Neural cell (in vitro differentiated cells): ENCODE measurements around the gene SPAG6. TPM values are rescaled to one million over a fixed set of nuclear protein-coding genes. Genes with fewer than 3 reads are reported as not detected.

Experiments used
- H2AFZ ChIP-seq: fragments of 200-600, 300-800 bp; sonication (generic), shearing (Covaris generic); 2 replicates; pipeline ENCODE4 v1.6.0; 2014; ENCODE audit warnings: low read depth, mild to moderate bottlenecking, antibody characterized with exemption, low read length, moderate library complexity
- H3F3A ChIP-seq: fragments of 200-600 bp; shearing (Covaris generic); 2 replicates; pipeline ENCODE4 v1.6.1; 2016; ENCODE audit warnings: mild to moderate bottlenecking, moderate library complexity, mixed read lengths, antibody characterized with exemption, low read length; ENCODE audit not compliant: insufficient read depth, poor library complexity, severe bottlenecking
- H3K27ac ChIP-seq: fragments of 200-600, 300-800 bp; sonication (generic), shearing (Covaris generic); 2 replicates; pipeline ENCODE4 v1.5.1; 2014; ENCODE audit warnings: mild to moderate bottlenecking, low read length, moderate library complexity
- H3K27me3 ChIP-seq: fragments of 300-800, 200-600 bp; sonication (generic), shearing (Covaris generic); 2 replicates; pipeline ENCODE4 v1.6.0; 2014; ENCODE audit warnings: mild to moderate bottlenecking, low read depth, low read length, moderate library complexity; ENCODE audit not compliant: insufficient read depth
- H3K36me3 ChIP-seq: fragments of 300-800, 200-600 bp; sonication (generic), shearing (Covaris generic); 2 replicates; pipeline ENCODE4 v1.5.1; 2014; ENCODE audit warnings: mild to moderate bottlenecking, antibody characterized with exemption, low read length, moderate library complexity; ENCODE audit not compliant: insufficient read depth
- H3K4me2 ChIP-seq: fragments of 300-800, 200-600 bp; sonication (generic), shearing (Covaris generic); 2 replicates; pipeline ENCODE4 v1.6.0; 2014; ENCODE audit warnings: mild to moderate bottlenecking, low read length
- H3K4me3 ChIP-seq: fragments of 300-800, 200-600 bp; sonication (generic), shearing (Covaris generic); 2 replicates; pipeline ENCODE4 v1.5.1; 2014; ENCODE audit warnings: mild to moderate bottlenecking, low read length, moderate library complexity
- H3K79me2 ChIP-seq: fragments of 200-600 bp; shearing (Covaris generic); replicated peaks from 2 replicates; pipeline ENCODE4 v1.6.0; 2014; ENCODE audit warnings: mild to moderate bottlenecking, low read length, moderate library complexity; ENCODE audit not compliant: insufficient read depth
- H3K9ac ChIP-seq: fragments of 300-800, 200-600 bp; sonication (generic), shearing (Covaris generic); 2 replicates; pipeline ENCODE4 v1.6.1; 2016; ENCODE audit warnings: mild to moderate bottlenecking, low read length, mixed read lengths
- H3K9me2 ChIP-seq: fragments of 200-600 bp; shearing (Covaris generic); 2 replicates; pipeline ENCODE4 v1.6.1; 2016; ENCODE audit warnings: mild to moderate bottlenecking, low read length, mixed read lengths; ENCODE audit not compliant: insufficient read depth
- H3K9me3 ChIP-seq: fragments of 200-600, 300-800 bp; sonication (generic), shearing (Covaris generic); 2 replicates; pipeline ENCODE4 v1.6.1; 2016; ENCODE audit warnings: mild to moderate bottlenecking, mixed run types, low read length, moderate library complexity, mixed read lengths
- H4K20me1 ChIP-seq: fragments of 200-600 bp; shearing (Covaris generic); 2 replicates; pipeline ENCODE4 v1.6.1; 2016; ENCODE audit warnings: mild to moderate bottlenecking, mixed run types; ENCODE audit not compliant: insufficient read depth
- EP300 ChIP-seq: fragments of 450-650 bp; conservative IDR thresholded peaks from 2 replicates; pipeline ENCODE4 v1.6.1; 2014; ENCODE audit warnings: antibody characterized with exemption, mild to moderate bottlenecking, moderate library complexity; ENCODE audit not compliant: poor library complexity, severe bottlenecking
- EZH2 ChIP-seq: fragments of 200-600, 300-800 bp; shearing (Covaris generic), sonication (generic); IDR thresholded peaks from 2 replicates; pipeline ENCODE4 v1.6.1; 2014; ENCODE audit warnings: antibody characterized with exemption, low read length, borderline replicate concordance, mild to moderate bottlenecking; ENCODE audit not compliant: insufficient read depth, poor library complexity, severe bottlenecking
- MXI1 ChIP-seq: fragments of 450-650 bp; conservative IDR thresholded peaks from 2 replicates; pipeline ENCODE4 v1.6.1; 2014; ENCODE audit warnings: antibody characterized with exemption, mild to moderate bottlenecking; ENCODE audit not compliant: poor library complexity, severe bottlenecking
- POLR2AphosphoS5 ChIP-seq: IDR thresholded peaks from 2 replicates; pipeline ENCODE4 v1.6.1; 2012
- RAD21 ChIP-seq: fragments of 450-650 bp; conservative IDR thresholded peaks from 2 replicates; pipeline ENCODE4 v1.6.1; 2014; ENCODE audit warnings: antibody characterized with exemption, mild to moderate bottlenecking, moderate library complexity
- SMC3 ChIP-seq: fragments of 450-650 bp; conservative IDR thresholded peaks from 2 replicates; pipeline ENCODE4 v1.6.1; 2014; ENCODE audit warnings: antibody characterized with exemption, mild to moderate bottlenecking, moderate library complexity; ENCODE audit not compliant: poor library complexity
- TAF1 ChIP-seq: IDR thresholded peaks from 2 replicates; pipeline ENCODE4 v1.6.1; 2012; ENCODE audit warnings: low read depth
- polyA plus RNA-seq: library from polyadenylated mRNA; depleted of rRNA; stranded (reverse); fragments of >200 nt; gene quantifications from 2 replicates; pipeline ENCODE4 v1.2.3, GENCODE V29; 2014
- TF ChIP-seq, protein P1 (sequence below): fragments of 450-650 bp; IDR thresholded peaks from 2 replicates; pipeline ENCODE4 v1.5.1; 2014; ENCODE audit warnings: antibody characterized with exemption, mild to moderate bottlenecking, moderate library complexity; ENCODE audit not compliant: poor library complexity, severe bottlenecking
- TF ChIP-seq, protein P2 (sequence below): IDR thresholded peaks from 2 replicates; pipeline ENCODE4 v1.6.1; 2012; ENCODE audit warnings: borderline replicate concordance

Gene SPAG6
- polyA plus RNA-seq, 1 donor from 2014 or later, result 0.36 TPM

DNA sequence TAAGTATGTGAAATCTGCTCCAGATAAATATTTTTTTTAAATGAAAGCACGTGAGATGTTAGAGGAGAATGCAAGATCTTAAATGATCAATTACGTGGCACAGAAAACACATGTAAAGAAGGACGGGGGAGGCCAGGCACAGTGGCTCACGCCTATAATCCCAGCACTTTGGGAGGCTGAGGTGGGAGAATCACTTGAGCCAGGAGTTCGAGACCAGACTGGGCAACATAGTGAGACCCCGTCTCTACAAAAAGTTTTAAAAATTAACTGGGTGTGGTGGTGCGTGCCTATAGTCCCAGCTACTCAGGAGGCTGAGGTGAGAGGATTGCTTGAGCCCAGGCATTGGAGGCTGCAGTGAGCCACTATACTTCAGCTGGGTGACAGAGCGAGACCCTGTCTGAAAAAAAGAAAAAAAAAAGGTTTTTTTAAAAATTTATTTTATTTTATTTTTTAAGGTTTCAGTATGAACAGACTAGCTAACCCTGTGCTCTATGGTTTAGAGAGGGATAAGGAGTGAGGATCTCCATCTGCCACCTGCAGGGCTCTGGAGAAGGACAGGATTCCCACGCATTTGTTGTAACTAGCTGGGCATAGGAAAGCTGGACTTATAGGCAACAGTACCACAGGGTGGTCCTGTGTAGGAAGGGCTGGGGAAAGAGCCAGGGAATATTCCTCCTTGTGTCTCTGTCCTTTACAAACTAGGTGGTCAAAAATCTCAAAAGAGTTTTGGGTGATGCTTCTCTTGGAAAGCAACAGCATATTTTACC lies 113.2 kb downstream of the SPAG6 start:
- no peaks in the 10 kb centered on the region for H3K9me2 ChIP-seq
- H4K20me1 ChIP-seq, result no peaks in the 10 kb centered on the region
- no peak overlapping the region for H3K9ac ChIP-seq
- no peak overlapping the region for H3K4me2 ChIP-seq
- no peaks in the 10 kb centered on the region for H3K9me3 ChIP-seq
- H3K36me3 ChIP-seq, result no peaks in the 10 kb centered on the region
- no peak overlapping the region for H3K4me3 ChIP-seq
- no peak overlapping the region for H2AFZ ChIP-seq
- TF ChIP-seq, protein P1, sequence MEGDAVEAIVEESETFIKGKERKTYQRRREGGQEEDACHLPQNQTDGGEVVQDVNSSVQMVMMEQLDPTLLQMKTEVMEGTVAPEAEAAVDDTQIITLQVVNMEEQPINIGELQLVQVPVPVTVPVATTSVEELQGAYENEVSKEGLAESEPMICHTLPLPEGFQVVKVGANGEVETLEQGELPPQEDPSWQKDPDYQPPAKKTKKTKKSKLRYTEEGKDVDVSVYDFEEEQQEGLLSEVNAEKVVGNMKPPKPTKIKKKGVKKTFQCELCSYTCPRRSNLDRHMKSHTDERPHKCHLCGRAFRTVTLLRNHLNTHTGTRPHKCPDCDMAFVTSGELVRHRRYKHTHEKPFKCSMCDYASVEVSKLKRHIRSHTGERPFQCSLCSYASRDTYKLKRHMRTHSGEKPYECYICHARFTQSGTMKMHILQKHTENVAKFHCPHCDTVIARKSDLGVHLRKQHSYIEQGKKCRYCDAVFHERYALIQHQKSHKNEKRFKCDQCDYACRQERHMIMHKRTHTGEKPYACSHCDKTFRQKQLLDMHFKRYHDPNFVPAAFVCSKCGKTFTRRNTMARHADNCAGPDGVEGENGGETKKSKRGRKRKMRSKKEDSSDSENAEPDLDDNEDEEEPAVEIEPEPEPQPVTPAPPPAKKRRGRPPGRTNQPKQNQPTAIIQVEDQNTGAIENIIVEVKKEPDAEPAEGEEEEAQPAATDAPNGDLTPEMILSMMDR, result no peak
- TF ChIP-seq, protein P2, sequence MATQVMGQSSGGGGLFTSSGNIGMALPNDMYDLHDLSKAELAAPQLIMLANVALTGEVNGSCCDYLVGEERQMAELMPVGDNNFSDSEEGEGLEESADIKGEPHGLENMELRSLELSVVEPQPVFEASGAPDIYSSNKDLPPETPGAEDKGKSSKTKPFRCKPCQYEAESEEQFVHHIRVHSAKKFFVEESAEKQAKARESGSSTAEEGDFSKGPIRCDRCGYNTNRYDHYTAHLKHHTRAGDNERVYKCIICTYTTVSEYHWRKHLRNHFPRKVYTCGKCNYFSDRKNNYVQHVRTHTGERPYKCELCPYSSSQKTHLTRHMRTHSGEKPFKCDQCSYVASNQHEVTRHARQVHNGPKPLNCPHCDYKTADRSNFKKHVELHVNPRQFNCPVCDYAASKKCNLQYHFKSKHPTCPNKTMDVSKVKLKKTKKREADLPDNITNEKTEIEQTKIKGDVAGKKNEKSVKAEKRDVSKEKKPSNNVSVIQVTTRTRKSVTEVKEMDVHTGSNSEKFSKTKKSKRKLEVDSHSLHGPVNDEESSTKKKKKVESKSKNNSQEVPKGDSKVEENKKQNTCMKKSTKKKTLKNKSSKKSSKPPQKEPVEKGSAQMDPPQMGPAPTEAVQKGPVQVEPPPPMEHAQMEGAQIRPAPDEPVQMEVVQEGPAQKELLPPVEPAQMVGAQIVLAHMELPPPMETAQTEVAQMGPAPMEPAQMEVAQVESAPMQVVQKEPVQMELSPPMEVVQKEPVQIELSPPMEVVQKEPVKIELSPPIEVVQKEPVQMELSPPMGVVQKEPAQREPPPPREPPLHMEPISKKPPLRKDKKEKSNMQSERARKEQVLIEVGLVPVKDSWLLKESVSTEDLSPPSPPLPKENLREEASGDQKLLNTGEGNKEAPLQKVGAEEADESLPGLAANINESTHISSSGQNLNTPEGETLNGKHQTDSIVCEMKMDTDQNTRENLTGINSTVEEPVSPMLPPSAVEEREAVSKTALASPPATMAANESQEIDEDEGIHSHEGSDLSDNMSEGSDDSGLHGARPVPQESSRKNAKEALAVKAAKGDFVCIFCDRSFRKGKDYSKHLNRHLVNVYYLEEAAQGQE, result no peak
- TF ChIP-seq POLR2AphosphoS5 (no peak), MXI1 (no peak), RAD21 (no peak), TAF1 (no peak), SMC3 (no peak), EP300 (no peak), EZH2 (no peak)
- no peak overlapping the region for H3K27ac ChIP-seq
- H3F3A ChIP-seq, result no peaks in the 10 kb centered on the region
- H3K27me3 ChIP-seq, result no peaks in the 10 kb centered on the region
- no peaks in the 10 kb centered on the region for H3K79me2 ChIP-seq

DNA sequence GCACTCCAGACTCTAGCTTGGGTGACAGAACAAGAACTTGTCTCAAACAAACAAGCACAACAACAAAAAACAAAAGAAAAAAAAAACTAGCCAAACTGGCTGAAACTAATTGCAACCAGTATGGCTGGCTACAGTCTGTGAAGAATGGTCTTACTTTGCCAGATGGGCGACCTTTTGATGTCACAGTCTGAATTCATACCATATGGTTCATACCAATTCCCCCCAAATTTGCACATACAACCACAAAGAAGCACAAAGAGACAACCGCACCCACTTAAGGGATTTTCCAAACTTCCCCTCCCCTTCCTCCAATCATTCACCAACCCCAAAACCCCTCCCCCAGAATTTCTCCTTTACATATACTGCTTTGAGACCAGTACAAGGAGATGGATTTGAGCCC lies 114.2 kb downstream of the SPAG6 start:
- TF ChIP-seq POLR2AphosphoS5 (no peak), MXI1 (no peak), EP300 (no peak), TAF1 (no peak)
- TF ChIP-seq, protein P2, result no peak
- Histone ChIP-seq H4K20me1 (no peaks in the 10 kb centered on the region), H3K79me2 (no peaks in the 10 kb centered on the region)

More for the DNA sequence above, 114.2 kb downstream of the SPAG6 start:
- Histone ChIP-seq H3K27ac (no peak overlapping the region), H2AFZ (no peak overlapping the region), H3K36me3 (no peaks in the 10 kb centered on the region), H3K4me3 (no peak overlapping the region), H3K4me2 (no peak overlapping the region), H3K9me2 (no peaks in the 10 kb centered on the region), H3F3A (no peaks in the 10 kb centered on the region), H3K9me3 (no peaks in the 10 kb centered on the region), H3K9ac (no peak overlapping the region), H3K27me3 (no peaks in the 10 kb centered on the region)
